Stomach smooth muscle (tissue), 2 donors: ENCODE measurements around the gene ARPC5L.
"Not testable (repeated sequence)": the region's sequence is repeated elsewhere in the genome, so short reads cannot be mapped to it uniquely, and the experiment has no call there.

Experiments
- H3K27ac ChIP-seq: one replicate; pipeline ENCODE4 v1.7.0; 2013; ENCODE audit warnings: mild to moderate bottlenecking, low read length, inconsistent platforms
- H3K27me3 ChIP-seq, 2 donors: one replicate each; pipeline ENCODE4 v1.7.0; 2013; ENCODE audit warnings: low read length in 2 of 2; ENCODE audit not compliant: insufficient read depth in 2 of 2, control insufficient read depth in 1 of 2
- H3K36me3 ChIP-seq, 2 donors: one replicate each; pipeline ENCODE4 v1.7.0; 2013; ENCODE audit warnings: low read length in 2 of 2; ENCODE audit not compliant: control insufficient read depth in 2 of 2, insufficient read depth in 2 of 2
- H3K4me1 ChIP-seq: one replicate; pipeline ENCODE4 v1.7.0; 2013; ENCODE audit warnings: low read length; ENCODE audit not compliant: control insufficient read depth, insufficient read depth
- H3K4me3 ChIP-seq, 2 donors: one replicate each; pipeline ENCODE4 v1.7.0; 2013; ENCODE audit warnings: low read length in 2 of 2
- H3K9ac ChIP-seq, 2 donors: one replicate each; pipeline ENCODE4 v1.7.0; 2013; ENCODE audit warnings: low read length in 2 of 2, mild to moderate bottlenecking in 1 of 2
- H3K9me3 ChIP-seq, 2 donors: one replicate each; pipeline ENCODE4 v1.7.0; 2013; ENCODE audit warnings: low read length in 2 of 2; ENCODE audit not compliant: control insufficient read depth in 2 of 2
- donor health status: healthy.
- donor health status: Pancreatic carcinoma.

The ARPC5L gene

DNA sequence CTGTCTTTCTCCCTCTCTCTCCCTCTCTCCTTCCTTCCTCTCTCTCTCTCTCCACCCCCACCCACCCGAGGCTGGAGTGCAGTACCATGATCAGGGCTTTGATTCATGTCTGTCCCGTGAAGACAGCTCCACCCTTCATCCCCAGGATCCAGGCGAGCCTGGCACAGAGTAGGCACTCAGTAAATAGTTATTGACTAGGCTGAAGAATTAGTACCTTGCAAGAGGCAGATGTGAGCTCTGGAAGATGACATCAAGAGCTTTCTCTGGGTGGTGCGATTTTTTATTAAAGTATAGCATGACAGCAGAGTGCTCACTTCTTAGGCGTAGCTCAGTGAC, 32.6 kb upstream of the ARPC5L start:
- Histone ChIP-seq H3K9ac (no peak overlapping the region), H3K4me3 (no peak overlapping the region), H3K4me1 (peaks cover 10% of the 10 kb centered on the region), H3K9me3 (no peaks in the 10 kb centered on the region), H3K36me3 (no peaks in the 10 kb centered on the region), H3K27me3 (no peaks in the 10 kb centered on the region), H3K27ac (no peak overlapping the region)

DNA sequence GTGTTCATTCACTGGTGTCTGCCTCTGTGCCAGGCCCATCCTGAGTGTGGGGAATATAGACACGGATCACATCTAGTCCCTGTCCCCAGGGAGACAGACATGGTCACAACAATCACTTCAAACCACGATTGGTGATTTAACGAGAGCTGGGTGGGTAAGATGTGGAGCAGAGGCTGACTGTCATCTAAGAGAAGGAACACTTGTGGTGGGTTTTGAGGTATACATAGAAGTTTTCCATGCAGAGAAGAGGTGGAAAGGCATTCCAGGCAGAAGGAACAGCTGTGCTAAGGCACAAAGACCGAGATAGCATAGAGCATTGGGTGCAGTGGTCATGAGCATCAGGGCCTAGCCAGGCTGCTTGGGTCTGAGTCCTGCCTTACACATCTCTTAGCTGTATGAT, 31.3 kb upstream of the ARPC5L start:
- no peaks in the 10 kb centered on the region for H3K9me3 ChIP-seq
- no peak overlapping the region for H3K9ac ChIP-seq
- no peaks in the 10 kb centered on the region for H3K27me3 ChIP-seq
- no peak overlapping the region for H3K4me3 ChIP-seq
- H3K4me1 ChIP-seq, result peaks cover 23% of the 10 kb centered on the region
- H3K27ac ChIP-seq, result no peak overlapping the region
- no peaks in the 10 kb centered on the region for H3K36me3 ChIP-seq

DNA sequence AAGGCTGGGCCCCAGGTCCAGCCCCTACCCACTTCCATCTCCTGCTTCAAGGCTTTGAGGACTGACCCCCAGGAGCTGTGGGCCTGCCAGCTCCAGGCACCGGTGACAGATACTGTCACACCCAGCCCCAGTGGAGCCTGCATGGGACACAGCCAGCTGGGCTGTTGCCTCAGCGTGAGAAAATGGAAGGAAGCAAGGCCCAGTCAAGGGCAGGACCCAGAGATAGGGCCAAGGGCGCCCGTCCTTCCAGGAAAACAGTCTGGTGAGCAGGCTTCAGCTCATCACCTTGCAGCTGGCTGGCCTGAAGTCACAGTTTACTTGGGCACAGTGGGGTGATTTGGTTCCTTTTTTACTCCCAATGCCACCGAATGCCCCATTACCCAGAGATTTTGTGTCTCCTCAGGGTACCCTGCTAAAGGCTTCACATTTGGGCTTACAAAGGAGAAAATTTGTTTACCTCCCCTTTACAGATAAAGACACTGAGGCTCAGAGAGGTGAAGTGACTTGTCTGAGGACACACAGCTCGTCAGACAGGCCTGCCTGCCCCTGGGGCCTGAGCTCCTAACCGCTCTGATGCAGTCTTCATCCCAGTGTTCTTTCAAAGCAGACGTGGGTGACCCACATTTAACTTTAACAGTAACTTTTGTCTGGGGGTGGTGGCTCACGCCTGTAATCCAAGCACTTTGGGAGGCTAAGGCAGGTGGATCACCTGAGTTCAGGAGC, 30.1 kb upstream of the ARPC5L start:
- Histone ChIP-seq H3K27me3 (no peaks in the 10 kb centered on the region), H3K27ac (peak overlapping the region; percentile 67), H3K4me3 (no peak overlapping the region), H3K9me3 (no peaks in the 10 kb centered on the region), H3K4me1 (peaks cover 30% of the 10 kb centered on the region), H3K9ac (no peak overlapping the region), H3K36me3 (no peaks in the 10 kb centered on the region)

DNA sequence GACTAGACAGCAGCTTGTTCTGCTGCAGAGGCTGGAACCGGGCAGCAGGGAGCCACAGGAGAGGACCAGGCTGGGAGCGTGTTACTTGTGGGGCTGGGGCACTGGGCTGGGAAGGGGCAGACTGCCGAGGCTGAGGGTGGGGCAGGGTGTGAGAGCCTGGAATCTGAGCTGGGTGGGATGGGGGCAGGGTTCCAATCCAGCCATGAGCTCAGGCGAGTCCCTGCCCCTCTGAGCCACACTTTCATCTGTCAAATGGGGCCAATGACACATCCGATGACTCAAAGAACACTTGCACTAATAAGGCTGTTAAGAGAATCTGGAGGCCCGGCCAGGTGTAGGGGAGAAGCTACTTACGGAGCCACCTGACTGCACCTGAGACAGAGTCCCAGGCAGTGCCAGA, 27.3 kb upstream of the ARPC5L start:
- Histone ChIP-seq H3K4me3 (peak overlapping the region; percentile 61 to 66), H3K4me1 (peaks cover 30% of the 10 kb centered on the region), H3K9ac (peak overlapping the region; percentile 53 to 55), H3K27ac (peak overlapping the region; percentile 67), H3K9me3 (no peaks in the 10 kb centered on the region), H3K36me3 (no peaks in the 10 kb centered on the region), H3K27me3 (no peaks in the 10 kb centered on the region)

DNA sequence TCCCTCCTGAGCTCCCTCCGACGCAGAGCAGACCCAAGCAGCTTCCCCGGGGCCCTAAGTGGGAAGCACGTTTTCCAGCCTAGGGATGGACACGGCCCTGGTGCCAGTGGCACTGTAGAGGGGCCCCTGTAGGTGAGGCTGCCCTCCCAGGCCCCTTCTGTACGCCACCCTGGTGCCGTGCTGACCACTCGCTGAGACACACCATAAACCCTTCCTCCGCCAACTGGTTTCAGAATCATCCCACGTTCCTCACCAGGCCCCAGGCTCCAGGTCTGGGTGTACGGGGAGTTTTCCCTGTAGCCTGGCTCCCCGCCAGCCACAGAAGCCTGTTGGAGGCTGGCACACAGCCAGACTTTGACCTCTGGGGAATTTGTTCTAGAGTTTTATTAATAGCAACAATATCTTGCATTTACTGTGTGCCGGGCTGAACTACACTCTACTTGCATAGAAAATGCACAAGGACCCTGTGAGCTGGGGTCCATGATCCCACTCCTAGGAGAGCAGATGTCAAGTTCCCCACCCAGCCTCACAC, 26.8 kb upstream of the ARPC5L start:
- peak overlapping the region; percentile 61 to 66 for H3K4me3 ChIP-seq
- H3K4me1 ChIP-seq, result peaks cover 30% of the 10 kb centered on the region
- H3K27ac ChIP-seq, result peak overlapping the region; percentile 67

DNA sequence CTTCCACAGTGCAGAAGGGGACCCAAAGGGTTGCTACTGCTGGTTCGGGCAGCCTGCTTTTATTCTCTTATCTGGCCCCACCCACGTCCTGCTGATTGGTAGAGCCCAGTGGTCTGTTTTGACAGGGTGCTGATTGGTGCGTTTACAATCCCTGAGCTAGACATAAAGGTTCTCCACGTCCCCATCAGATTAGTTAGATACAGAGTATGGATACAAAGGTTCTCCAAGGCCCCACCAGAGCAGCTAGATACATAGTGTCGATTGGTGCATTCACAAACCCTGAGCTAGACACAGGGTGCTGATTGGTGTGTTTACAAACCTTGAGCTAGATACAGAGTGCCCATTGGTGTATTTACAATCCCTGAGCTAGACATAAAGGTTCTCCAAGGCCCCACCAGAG, 23.8 kb upstream of the ARPC5L start:
- H3K27ac ChIP-seq, H3K9ac ChIP-seq, H3K4me3 ChIP-seq, H3K27me3 ChIP-seq, H3K36me3 ChIP-seq, H3K9me3 ChIP-seq: not testable (repeated sequence)
- H3K4me1 ChIP-seq, result peaks cover 23% of the 10 kb centered on the region

More for the DNA sequence above, 26.8 kb upstream of the ARPC5L start:
- Histone ChIP-seq H3K9ac (peak overlapping the region; percentile 53 to 55), H3K9me3 (no peaks in the 10 kb centered on the region), H3K36me3 (no peaks in the 10 kb centered on the region), H3K27me3 (no peaks in the 10 kb centered on the region)

DNA sequence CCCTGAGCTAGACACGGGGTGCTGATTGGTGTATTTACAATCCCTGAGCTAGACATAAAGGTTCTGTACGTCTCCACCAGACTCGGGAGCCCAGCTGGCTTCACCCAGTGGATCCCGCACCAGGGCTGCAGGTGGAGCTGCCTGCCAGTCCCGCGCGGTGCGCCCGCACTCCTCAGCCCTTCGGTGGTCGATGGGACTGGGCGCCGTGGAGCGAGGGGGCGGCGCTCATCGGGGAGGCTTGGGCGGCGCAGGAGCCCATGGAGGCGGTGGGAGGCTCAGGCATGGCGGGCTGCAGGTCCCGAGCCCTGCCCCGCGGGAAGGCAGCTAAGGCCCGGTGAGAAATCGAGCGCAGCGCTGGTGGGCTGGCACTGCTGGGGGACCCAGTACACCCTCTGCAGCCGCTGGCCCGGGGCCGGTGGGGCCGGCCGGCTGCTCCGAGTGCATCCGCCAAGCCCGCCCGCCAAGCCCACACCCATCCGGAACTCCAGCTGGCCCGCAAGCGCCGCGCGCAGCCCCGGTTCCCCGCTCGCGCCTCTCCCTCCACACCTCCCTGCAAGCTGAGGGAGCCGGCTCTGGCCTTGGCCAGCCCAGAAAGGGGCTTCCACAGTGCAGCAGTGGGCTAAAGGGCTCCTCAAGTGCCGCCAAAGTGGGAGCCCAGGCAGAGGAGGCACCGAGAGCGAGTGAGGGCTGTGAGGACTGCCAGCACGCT, 23.2 kb upstream of the ARPC5L start:
- H3K9me3 ChIP-seq, H3K36me3 ChIP-seq, H3K9ac ChIP-seq, H3K27me3 ChIP-seq, H3K27ac ChIP-seq: not testable (repeated sequence)
- H3K4me3 ChIP-seq, result peak overlapping the region in 1 of 2 donors; percentile 44
- peaks cover 23% of the 10 kb centered on the region for H3K4me1 ChIP-seq

DNA sequence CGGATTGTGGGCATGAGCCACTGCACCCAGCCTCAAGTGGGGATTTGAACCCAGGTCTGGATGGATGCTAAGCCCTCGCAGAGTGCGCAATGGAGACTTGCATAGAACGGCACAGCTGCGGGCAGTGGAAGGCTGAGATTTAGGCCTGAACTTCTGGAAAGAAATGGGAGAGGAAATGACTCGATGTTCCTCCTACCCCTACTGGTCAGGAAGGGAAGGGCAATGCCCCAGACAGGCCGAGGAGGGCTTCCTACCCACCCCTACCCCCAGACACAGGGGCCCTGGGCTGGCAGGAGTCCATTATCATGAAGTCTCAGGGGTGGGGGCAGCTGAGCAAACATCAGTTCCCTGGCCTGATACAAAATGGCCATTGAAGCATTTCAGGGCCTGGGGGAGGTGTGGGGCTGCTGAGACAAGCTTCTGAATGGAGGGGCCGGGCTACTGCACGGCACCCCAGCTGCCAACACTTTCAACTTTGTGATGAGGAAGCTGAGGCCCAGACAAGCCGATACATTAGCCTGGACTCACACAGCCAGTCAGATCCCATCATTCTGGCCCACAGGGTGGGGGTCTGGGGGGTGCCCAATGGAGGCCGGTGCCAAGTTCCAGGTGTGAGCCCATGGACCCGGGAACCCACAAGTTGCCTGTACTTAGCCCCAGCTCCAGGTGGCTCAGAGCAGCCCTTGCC, 22.2 kb upstream of the ARPC5L start:
- no peak overlapping the region for H3K27ac ChIP-seq
- no peaks in the 10 kb centered on the region for H3K9me3 ChIP-seq
- no peak overlapping the region for H3K9ac ChIP-seq
- no peak overlapping the region for H3K4me3 ChIP-seq
- H3K27me3 ChIP-seq, result no peaks in the 10 kb centered on the region
- H3K4me1 ChIP-seq, result peaks cover 15% of the 10 kb centered on the region
- H3K36me3 ChIP-seq, result no peaks in the 10 kb centered on the region

DNA sequence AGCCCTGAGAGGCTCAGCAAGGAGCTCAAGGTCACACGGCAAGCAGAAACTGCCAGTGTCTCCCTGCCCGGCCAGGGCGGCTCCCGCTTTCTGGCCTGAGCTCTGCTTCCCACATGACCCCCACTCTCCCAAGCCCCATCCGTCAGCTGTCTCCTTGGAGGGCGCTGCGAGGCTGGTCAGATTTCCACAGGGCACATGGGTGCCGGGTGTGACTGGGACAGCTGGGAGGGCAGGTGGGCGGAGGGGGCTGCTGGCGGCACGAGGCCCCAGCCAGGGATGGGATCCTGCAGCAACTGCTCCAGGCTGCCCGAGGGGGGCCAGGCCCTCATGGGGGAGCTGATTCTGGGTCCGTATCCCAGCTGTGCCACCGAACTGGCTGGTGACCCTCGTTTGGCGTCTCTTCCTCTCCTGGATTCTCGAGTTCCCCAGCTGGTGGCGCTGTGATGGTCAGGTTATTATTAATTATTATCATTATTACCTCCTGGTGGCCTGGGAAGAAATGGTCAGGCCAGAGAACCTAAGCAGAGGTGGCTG, 21.6 kb upstream of the ARPC5L start:
- no peak overlapping the region for H3K9ac ChIP-seq
- peaks cover 9% of the 10 kb centered on the region for H3K4me1 ChIP-seq
- no peaks in the 10 kb centered on the region for H3K36me3 ChIP-seq
- H3K27me3 ChIP-seq, result peaks cover 0 to under 1% of the 10 kb centered on the region in 2 donors
- H3K27ac ChIP-seq, result no peak overlapping the region
- no peaks in the 10 kb centered on the region for H3K9me3 ChIP-seq
- H3K4me3 ChIP-seq, result no peak overlapping the region

DNA sequence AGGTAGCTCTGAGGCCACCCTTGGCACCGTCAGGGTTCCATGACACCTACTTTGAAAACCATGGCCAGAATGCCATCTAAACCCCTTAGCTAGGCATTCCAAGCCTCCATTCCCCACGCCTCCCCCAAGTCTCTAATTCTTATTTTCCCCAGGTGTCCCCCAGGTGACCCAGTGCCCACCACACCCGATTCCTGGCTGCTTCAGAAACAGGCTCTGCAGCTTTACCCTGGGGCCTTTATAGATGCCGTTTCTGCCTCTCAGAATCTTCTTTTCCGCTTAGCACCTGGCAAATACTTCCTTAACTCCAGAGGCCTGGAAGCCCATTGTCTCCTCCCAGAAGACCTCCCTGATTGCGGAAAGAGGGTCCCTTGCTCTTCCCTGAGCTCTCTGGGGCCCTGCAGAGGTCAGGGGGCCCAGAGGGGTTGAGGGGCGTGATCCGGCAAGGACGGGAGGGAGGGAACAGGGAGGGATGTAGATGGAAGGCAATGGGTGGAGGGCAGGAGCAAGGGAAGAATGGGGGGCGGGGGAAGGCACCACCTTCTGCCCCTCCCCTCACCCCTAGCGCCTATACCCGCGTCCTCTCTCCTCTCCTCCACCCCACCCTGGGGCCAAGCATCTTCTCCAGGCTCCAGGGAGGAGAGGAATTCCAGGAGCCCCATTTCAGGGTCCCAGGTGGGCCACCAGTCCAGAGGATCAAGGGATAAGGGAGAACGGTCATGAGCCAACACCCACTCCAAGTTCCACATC, 20.7 kb upstream of the ARPC5L start:
- Histone ChIP-seq H3K27me3 (peaks cover 0 to 2% of the 10 kb centered on the region in 2 donors), H3K9me3 (no peaks in the 10 kb centered on the region), H3K4me3 (no peak overlapping the region), H3K27ac (no peak overlapping the region), H3K4me1 (peaks cover under 1% of the 10 kb centered on the region), H3K36me3 (no peaks in the 10 kb centered on the region), H3K9ac (no peak overlapping the region)
